ENCODE data around the gene CD7.

DNA sequence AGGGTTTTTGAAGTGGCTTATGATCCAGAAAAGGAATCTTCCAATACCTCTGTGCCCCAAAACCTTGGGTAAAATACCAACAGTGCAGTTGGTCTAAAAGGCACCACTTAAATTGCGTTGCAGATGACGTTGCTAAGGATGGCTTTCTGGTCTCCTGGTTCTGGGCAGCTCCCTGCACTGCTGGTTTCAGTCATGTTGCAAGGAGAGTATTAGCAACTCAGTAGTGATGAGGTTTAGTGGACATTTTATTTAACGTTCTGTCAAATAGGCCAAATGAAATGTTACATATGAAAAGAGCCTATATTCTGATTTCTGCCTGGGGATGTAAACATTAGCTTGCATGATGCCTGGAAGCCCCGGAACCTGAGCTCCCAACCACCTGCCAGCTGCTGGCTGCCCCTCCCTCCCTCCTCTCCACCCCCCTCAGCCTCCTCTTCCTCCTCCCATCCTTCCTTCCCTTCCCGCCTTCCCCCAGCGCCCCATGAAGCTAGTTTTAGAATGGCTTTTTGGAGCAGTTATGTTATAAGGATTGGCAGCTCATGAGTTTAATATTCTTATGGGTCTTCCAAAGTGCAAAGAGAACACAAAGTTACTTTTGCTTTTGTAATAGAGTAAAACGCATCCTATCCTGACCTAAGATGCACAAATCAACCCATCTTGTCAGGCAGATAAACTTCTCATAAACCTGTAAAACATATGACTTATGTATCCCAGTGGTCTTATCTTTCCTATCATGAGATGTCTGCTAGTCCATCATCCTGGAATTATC is 20.7 kb downstream of the CD7 start:
- no peak for TF ChIP-seq CTCF (IDR thresholded peaks at IDR 0.05)
- TF ChIP-seq SIN3A (IDR thresholded peaks at IDR 0.05; ENCODE audit: borderline replicate concordance, insufficient read depth, low read depth, low read length), result no peak

Measured in Panc1 (cell line).